Lung (tissue), 12 donors: ENCODE measurements around the gene CUL2. TPM values are rescaled to one million over a fixed set of nuclear protein-coding genes. Genes with fewer than 3 reads are reported as not detected.

Source experiments
- ATAC-seq: fragments of 200-7000 bp; cut with Tn5 transposase; one replicate; pipeline ENCODE4 v1.9.1; 2020; ENCODE audit warnings: moderate number of reproducible peaks; ENCODE audit not compliant: insufficient read depth, low FRiP score
- DNase-seq, 3 donors: peaks; one replicate each; pipeline ENCODE4 v3.0.0-alpha.2; 2013 to 2017
- H3K27ac ChIP-seq, 2 donors: one replicate each; pipeline ENCODE4 v1.5.1; 2013; ENCODE audit warnings: mild to moderate bottlenecking in 2 of 2, moderate library complexity in 2 of 2, control low read depth in 1 of 2, inconsistent platforms in 1 of 2, low read depth in 1 of 2, low read length in 1 of 2
- H3K27me3 ChIP-seq, 3 donors: one replicate each; pipeline ENCODE4 v1.5.1; 2013; ENCODE audit warnings: low read length in 2 of 3; ENCODE audit not compliant: control insufficient read depth in 3 of 3, insufficient read depth in 3 of 3
- H3K36me3 ChIP-seq, 4 donors: one replicate each; pipeline ENCODE4 v1.5.1; 2013; ENCODE audit warnings: low read length in 4 of 4, mild to moderate bottlenecking in 1 of 4, moderate library complexity in 1 of 4; ENCODE audit not compliant: control insufficient read depth in 4 of 4, insufficient read depth in 4 of 4
- H3K4me1 ChIP-seq, 5 donors: one replicate each; pipeline ENCODE4 v1.5.1; 2013; ENCODE audit warnings: low read length in 5 of 5, mild to moderate bottlenecking in 2 of 5, moderate library complexity in 1 of 5; ENCODE audit not compliant: control insufficient read depth in 5 of 5, insufficient read depth in 5 of 5
- H3K4me3 ChIP-seq: one replicate; pipeline ENCODE4 v1.5.1; 2013; ENCODE audit warnings: mild to moderate bottlenecking, control low read depth, moderate library complexity
- H3K9ac ChIP-seq, 2 donors: one replicate each; pipeline ENCODE4 v1.5.1; 2013; ENCODE audit warnings: low read length in 2 of 2, control low read depth in 1 of 2; ENCODE audit not compliant: insufficient read depth in 1 of 2
- H3K9me3 ChIP-seq, 4 donors: one replicate each; pipeline ENCODE4 v1.5.1; 2013; ENCODE audit warnings: low read length in 3 of 4, mild to moderate bottlenecking in 1 of 4, moderate library complexity in 1 of 4; ENCODE audit not compliant: control insufficient read depth in 4 of 4, insufficient read depth in 3 of 4
- WGBS, 2 donors: extraction: QIAGEN DNeasy Blood & Tissue Kit; methylation state at CpG; one replicate each; pipeline ENCODE4 v1.1.7; 2013; 5-methylcytosine and 5-hydroxymethylcytosine counted together
- polyA plus RNA-seq, 2 donors: library from polyadenylated mRNA; stranded (reverse); fragments of 200-250 nt; gene quantifications; one replicate each; pipeline ENCODE4 v1.2.1, GENCODE V29; 2013
- total RNA-seq, 2 donors: library from RNA; depleted of rRNA in 1 of 2; stranded (reverse); fragments of >200 nt in 1 of 2; gene quantifications; one replicate each; pipeline ENCODE4 v1.2.1, GENCODE V29; 2014 to 2021
- TF ChIP-seq, protein P1 (sequence below): IDR thresholded peaks from 2 replicates; pipeline ENCODE4 v1.5.1; 2012; ENCODE audit warnings: mild to moderate bottlenecking; ENCODE audit errors: control extremely low read depth, extremely low read depth
- donor health status: control.
- donor health status: control.
- donor health status: Bipolar disorder and iron deficiency.
- donor health status: healthy.
- donor health status: DM: yes; HTN: yes; CAD: no.

CUL2 gene
- total and polyA plus RNA-seq, 4 donors, result 7.7 to 30.8 (median 17.6) TPM

- H3K36me3 ChIP-seq, result peaks cover 0 to 6% (median 0%) of the 10 kb centered on the region in 4 donors
- H3K9me3 ChIP-seq, result no peaks in the 10 kb centered on the region
- ATAC-seq, result no peak
- H3K9ac ChIP-seq, result no peak overlapping the region
- TF ChIP-seq, protein P1, sequence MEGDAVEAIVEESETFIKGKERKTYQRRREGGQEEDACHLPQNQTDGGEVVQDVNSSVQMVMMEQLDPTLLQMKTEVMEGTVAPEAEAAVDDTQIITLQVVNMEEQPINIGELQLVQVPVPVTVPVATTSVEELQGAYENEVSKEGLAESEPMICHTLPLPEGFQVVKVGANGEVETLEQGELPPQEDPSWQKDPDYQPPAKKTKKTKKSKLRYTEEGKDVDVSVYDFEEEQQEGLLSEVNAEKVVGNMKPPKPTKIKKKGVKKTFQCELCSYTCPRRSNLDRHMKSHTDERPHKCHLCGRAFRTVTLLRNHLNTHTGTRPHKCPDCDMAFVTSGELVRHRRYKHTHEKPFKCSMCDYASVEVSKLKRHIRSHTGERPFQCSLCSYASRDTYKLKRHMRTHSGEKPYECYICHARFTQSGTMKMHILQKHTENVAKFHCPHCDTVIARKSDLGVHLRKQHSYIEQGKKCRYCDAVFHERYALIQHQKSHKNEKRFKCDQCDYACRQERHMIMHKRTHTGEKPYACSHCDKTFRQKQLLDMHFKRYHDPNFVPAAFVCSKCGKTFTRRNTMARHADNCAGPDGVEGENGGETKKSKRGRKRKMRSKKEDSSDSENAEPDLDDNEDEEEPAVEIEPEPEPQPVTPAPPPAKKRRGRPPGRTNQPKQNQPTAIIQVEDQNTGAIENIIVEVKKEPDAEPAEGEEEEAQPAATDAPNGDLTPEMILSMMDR, result no peak
- H3K27me3 ChIP-seq, result no peaks in the 10 kb centered on the region
- no peak overlapping the region for H3K27ac ChIP-seq
- 95 to 97% methylated on average over 4 of the region's 4 CpGs for WGBS, 2 donors
- no peak for DNase-seq
- H3K4me1 ChIP-seq, result peaks cover 0 to 4% (median 0%) of the 10 kb centered on the region in 5 donors
- no peak overlapping the region for H3K4me3 ChIP-seq
These were observed 10.9 kb downstream of the CUL2 start for GRCh38 chr10:35079265-35079664.

- no peak for DNase-seq
- no peak overlapping the region for H3K4me3 ChIP-seq
- WGBS, 2 donors, result 87 to 90% methylated on average over 3 of the region's 3 CpGs
These were observed 14.9 kb downstream of the CUL2 start for GRCh38 chr10:35075228-35075627.

DNA sequence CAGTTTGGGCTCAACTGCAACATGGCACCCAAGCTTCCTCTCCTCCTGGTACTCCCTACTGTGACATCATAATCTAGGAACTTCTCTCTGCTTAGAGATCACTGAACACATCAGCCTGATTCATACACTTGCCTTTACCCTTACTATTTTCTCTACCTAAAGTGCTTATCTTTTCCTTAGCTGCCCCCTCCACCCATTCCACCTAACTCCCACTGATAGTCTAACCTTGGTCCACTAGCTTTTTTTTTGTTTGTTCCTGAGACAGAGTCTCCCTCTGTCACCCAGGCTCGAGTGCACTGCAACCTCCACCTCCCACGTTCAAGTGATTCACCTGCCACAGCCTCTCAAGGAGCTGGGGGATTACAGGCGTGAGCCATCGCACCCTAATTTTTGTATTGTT is 15.9 kb downstream of the CUL2 start:
- 91 to 93% methylated on average over 4 of the region's 4 CpGs for WGBS, 2 donors
- TF ChIP-seq, protein P1, result no peak
- Histone ChIP-seq H3K9ac (no peak overlapping the region), H3K27ac (no peak overlapping the region), H3K4me3 (no peak overlapping the region), H3K9me3 (no peaks in the 10 kb centered on the region), H3K4me1 (peaks cover 0 to 1% (median 0%) of the 10 kb centered on the region in 5 donors), H3K27me3 (no peaks in the 10 kb centered on the region), H3K36me3 (peaks cover 0 to 6% (median 3%) of the 10 kb centered on the region in 4 donors)
- ATAC-seq, result no peak
- DNase-seq, result no peak

More at GRCh38 chr10:35075228-35075627, 14.9 kb downstream of the CUL2 start:
- Histone ChIP-seq H3K9me3 (no peaks in the 10 kb centered on the region), H3K4me1 (peaks cover 0 to 4% (median 0%) of the 10 kb centered on the region in 5 donors), H3K9ac (no peak overlapping the region), H3K36me3 (peaks cover 0 to 6% (median 3%) of the 10 kb centered on the region in 4 donors), H3K27me3 (no peaks in the 10 kb centered on the region), H3K27ac (no peak overlapping the region)
- no peak for ATAC-seq
- TF ChIP-seq, protein P1, result no peak

- 87 to 89% methylated on average over 3 of the region's 3 CpGs for WGBS, 2 donors
- Histone ChIP-seq H3K4me3 (no peak overlapping the region), H3K4me1 (peaks cover 0 to 1% (median 0%) of the 10 kb centered on the region in 5 donors), H3K9ac (no peak overlapping the region), H3K27me3 (no peaks in the 10 kb centered on the region), H3K36me3 (peaks cover 0 to 12% (median 7%) of the 10 kb centered on the region in 4 donors), H3K27ac (no peak overlapping the region), H3K9me3 (no peaks in the 10 kb centered on the region)
- TF ChIP-seq, protein P1, result no peak
- no peak for ATAC-seq
- no peak for DNase-seq
These were observed 19.6 kb downstream of the CUL2 start for GRCh38 chr10:35070521-35070920.
